HG03469 (cell line): ENCODE data around the gene SEC14L5.

Source experiments
- ATAC-seq: cut with Tn5 transposase; IDR thresholded peaks from one replicate; pipeline ENCODE4 v1.9.1; 2021; ENCODE audit warnings: mild to moderate bottlenecking, moderate library complexity, moderate number of reproducible peaks; ENCODE audit not compliant: unreplicated experiment

Gene SEC14L5

GRCh38 chr16:4981473-4981872 is 23.3 kb downstream of the SEC14L5 start:
- ATAC-seq = no peak

- ATAC-seq = no peak
Observed at GRCh38 chr16:4982056-4982867, 24.1 kb downstream of the SEC14L5 start.

- no peak for ATAC-seq
Observed at GRCh38 chr16:4984174-4984990, 26.3 kb downstream of the SEC14L5 start.

- no peak for ATAC-seq
Observed at GRCh38 chr16:4987250-4987579, 29.1 kb downstream of the SEC14L5 start.

GRCh38 chr16:4987580-4988374 is 29.6 kb downstream of the SEC14L5 start:
- no peak for ATAC-seq

GRCh38 chr16:4988647-4989046 is 30.5 kb downstream of the SEC14L5 start:
- ATAC-seq = no peak

- no peak for ATAC-seq
Observed at GRCh38 chr16:4989391-4990006, 31.4 kb downstream of the SEC14L5 start.

GRCh38 chr16:4990415-4990814 is 32.3 kb downstream of the SEC14L5 start:
- ATAC-seq = no peak

GRCh38 chr16:4991754-4992153 is 33.6 kb downstream of the SEC14L5 start:
- ATAC-seq = no peak

GRCh38 chr16:4994719-4995434 is 36.7 kb downstream of the SEC14L5 start:
- ATAC-seq = no peak

- ATAC-seq = no peak
Observed at GRCh38 chr16:5000573-5001001, 42.5 kb downstream of the SEC14L5 start.

- ATAC-seq = no peak
Observed at GRCh38 chr16:5001571-5001970, 43.4 kb downstream of the SEC14L5 start.

- ATAC-seq = no peak
Observed at GRCh38 chr16:5001986-5002385, 43.9 kb downstream of the SEC14L5 start.

GRCh38 chr16:5002699-5003143 is 44.6 kb downstream of the SEC14L5 start:
- ATAC-seq = no peak

GRCh38 chr16:5003211-5003610 is 45.1 kb downstream of the SEC14L5 start:
- no peak for ATAC-seq

GRCh38 chr16:5003828-5004227 is 45.7 kb downstream of the SEC14L5 start:
- ATAC-seq = no peak

- ATAC-seq = no peak
Observed at GRCh38 chr16:5004311-5004710, 46.2 kb downstream of the SEC14L5 start.

GRCh38 chr16:5005916-5006315 is 47.8 kb downstream of the SEC14L5 start:
- no peak for ATAC-seq

GRCh38 chr16:5006348-5007193 is 48.4 kb downstream of the SEC14L5 start:
- no peak for ATAC-seq
